ENCODE data around the gene CCL27. TPM values are rescaled to one million over a fixed set of nuclear protein-coding genes. Genes with fewer than 3 reads are reported as not detected.

CCL27 gene
- polyA plus RNA-seq, 4 donors, result 0.23 to 0.44 (median 0.41) TPM; not detected in 1

GRCh38 chr9:34685591-34685990, 23.1 kb upstream of the CCL27 start:
- DNase-seq (ENCODE audit: low read depth in 4 of 4, low spot score in 2 of 4), result no peak

GRCh38 chr9:34684816-34685215, 22.4 kb upstream of the CCL27 start:
- DNase-seq (ENCODE audit: low read depth in 4 of 4, low spot score in 2 of 4), result no peak

GRCh38 chr9:34684145-34684544, 21.7 kb upstream of the CCL27 start:
- no peak for DNase-seq (ENCODE audit: low read depth in 4 of 4, low spot score in 2 of 4)

- no peak for DNase-seq (ENCODE audit: low read depth in 4 of 4, low spot score in 2 of 4)
These were observed 13.4 kb upstream of the CCL27 start for GRCh38 chr9:34675869-34676268.

- no peak for DNase-seq (ENCODE audit: low read depth in 4 of 4, low spot score in 2 of 4)
These were observed 12.7 kb upstream of the CCL27 start for GRCh38 chr9:34675048-34675714.

- no peak for DNase-seq (ENCODE audit: low read depth in 4 of 4, low spot score in 2 of 4)
These were observed 12.0 kb upstream of the CCL27 start for GRCh38 chr9:34674440-34674839.

GRCh38 chr9:34671307-34671706, 8.8 kb upstream of the CCL27 start:
- no peak for DNase-seq (ENCODE audit: low read depth in 4 of 4, low spot score in 2 of 4)

- DNase-seq (ENCODE audit: low read depth in 4 of 4, low spot score in 2 of 4), result no peak
These were observed 7.5 kb upstream of the CCL27 start for GRCh38 chr9:34669809-34670562.

- DNase-seq (ENCODE audit: low read depth in 4 of 4, low spot score in 2 of 4), result peak; percentile 83 to 93 (median 88)
These were observed 3.2 kb upstream of the CCL27 start for GRCh38 chr9:34665381-34666250.

- no peak for DNase-seq (ENCODE audit: low read depth in 4 of 4, low spot score in 2 of 4)
These were observed 2.6 kb upstream of the CCL27 start for GRCh38 chr9:34665067-34665380.

- DNase-seq (ENCODE audit: low read depth in 4 of 4, low spot score in 2 of 4), result peak in 1 of 4 donors; percentile 60
These were observed 2.0 kb upstream of the CCL27 start for GRCh38 chr9:34664281-34665066.

- DNase-seq (ENCODE audit: low read depth in 4 of 4, low spot score in 2 of 4), result no peak
These were observed 797 bp upstream of the CCL27 start for GRCh38 chr9:34663303-34663605.

- DNase-seq (ENCODE audit: low read depth in 4 of 4, low spot score in 2 of 4), result no peak
These were observed 2.7 kb downstream of the CCL27 start for GRCh38 chr9:34659592-34660253.

- no peak for DNase-seq (ENCODE audit: low read depth in 4 of 4, low spot score in 2 of 4)
These were observed 4.0 kb downstream of the CCL27 start for GRCh38 chr9:34658461-34658860.

- no peak for DNase-seq (ENCODE audit: low read depth in 4 of 4, low spot score in 2 of 4)
These were observed 5.5 kb downstream of the CCL27 start for GRCh38 chr9:34656992-34657391.

- DNase-seq (ENCODE audit: low read depth in 4 of 4, low spot score in 2 of 4), result no peak
These were observed 7.1 kb downstream of the CCL27 start for GRCh38 chr9:34655394-34655793.

GRCh38 chr9:34654323-34655051, 8.0 kb downstream of the CCL27 start:
- DNase-seq (ENCODE audit: low read depth in 4 of 4, low spot score in 2 of 4), result no peak

GRCh38 chr9:34653151-34654072, 9.0 kb downstream of the CCL27 start:
- no peak for DNase-seq (ENCODE audit: low read depth in 4 of 4, low spot score in 2 of 4)

- no peak for DNase-seq (ENCODE audit: low read depth in 4 of 4, low spot score in 2 of 4)
These were observed 9.9 kb downstream of the CCL27 start for GRCh38 chr9:34652602-34653000.

Data from left renal cortex interstitium (tissue), 4 donors.